ENCODE results near the gene APBA1. TPM values are rescaled to one million over a fixed set of nuclear protein-coding genes. Genes with fewer than 3 reads are reported as not detected.

Gene APBA1
- total RNA-seq, 1 donor = 11.2 TPM

DNA sequence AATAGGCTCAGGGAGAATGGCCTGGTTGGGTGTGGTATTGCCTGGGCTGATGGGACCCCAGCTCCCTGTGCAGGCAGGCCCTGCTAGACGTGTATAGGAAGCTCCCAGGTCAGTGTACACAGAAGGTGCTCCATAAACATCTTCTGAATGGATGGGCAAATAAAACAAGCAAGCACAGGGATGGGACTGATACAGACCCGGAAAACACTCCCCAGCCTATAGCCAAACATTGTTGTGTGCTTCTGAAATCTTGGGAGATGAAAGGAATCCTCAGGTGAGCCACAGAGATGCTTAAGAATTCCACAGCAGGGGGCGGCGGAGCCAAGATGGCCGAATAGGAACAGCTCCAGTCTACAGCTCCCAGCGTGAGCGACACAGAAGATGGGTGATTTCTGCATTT lies 195.4 kb downstream of the APBA1 start:
- TF ChIP-seq, protein P1, sequence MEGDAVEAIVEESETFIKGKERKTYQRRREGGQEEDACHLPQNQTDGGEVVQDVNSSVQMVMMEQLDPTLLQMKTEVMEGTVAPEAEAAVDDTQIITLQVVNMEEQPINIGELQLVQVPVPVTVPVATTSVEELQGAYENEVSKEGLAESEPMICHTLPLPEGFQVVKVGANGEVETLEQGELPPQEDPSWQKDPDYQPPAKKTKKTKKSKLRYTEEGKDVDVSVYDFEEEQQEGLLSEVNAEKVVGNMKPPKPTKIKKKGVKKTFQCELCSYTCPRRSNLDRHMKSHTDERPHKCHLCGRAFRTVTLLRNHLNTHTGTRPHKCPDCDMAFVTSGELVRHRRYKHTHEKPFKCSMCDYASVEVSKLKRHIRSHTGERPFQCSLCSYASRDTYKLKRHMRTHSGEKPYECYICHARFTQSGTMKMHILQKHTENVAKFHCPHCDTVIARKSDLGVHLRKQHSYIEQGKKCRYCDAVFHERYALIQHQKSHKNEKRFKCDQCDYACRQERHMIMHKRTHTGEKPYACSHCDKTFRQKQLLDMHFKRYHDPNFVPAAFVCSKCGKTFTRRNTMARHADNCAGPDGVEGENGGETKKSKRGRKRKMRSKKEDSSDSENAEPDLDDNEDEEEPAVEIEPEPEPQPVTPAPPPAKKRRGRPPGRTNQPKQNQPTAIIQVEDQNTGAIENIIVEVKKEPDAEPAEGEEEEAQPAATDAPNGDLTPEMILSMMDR (IDR thresholded peaks at IDR 0.05; ENCODE audit: insufficient read depth, low read depth, low read length) = no peak
- no peak for DNase-seq (ENCODE audit: low read depth)
- H3K4me3 ChIP-seq (ENCODE audit: low read depth, low read length) = no peak overlapping the region

DNA sequence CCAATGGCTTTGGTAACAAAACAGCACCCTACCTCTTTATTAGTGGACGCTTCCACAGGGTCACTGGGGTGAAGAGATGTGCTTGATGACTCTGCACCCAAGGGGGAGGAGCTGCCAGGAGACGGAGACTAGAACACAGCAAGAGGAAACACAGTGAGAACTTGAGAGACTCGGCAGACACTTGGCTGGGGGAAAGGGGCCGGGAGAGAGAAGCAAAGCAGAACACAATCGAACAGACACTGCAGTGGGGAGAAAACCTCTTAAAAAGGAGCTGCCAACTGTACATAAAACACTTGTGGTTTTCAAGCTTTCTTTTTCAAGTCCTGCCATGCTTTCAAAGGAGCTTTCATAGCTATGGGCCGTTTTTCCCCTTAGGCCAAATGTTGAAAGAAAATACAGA lies 196.2 kb downstream of the APBA1 start:
- no peak overlapping the region for H3K4me3 ChIP-seq (ENCODE audit: low read depth, low read length)
- TF ChIP-seq, protein P1 (IDR thresholded peaks at IDR 0.05; ENCODE audit: insufficient read depth, low read depth, low read length) = no peak
- no peak for DNase-seq (ENCODE audit: low read depth)

DNA sequence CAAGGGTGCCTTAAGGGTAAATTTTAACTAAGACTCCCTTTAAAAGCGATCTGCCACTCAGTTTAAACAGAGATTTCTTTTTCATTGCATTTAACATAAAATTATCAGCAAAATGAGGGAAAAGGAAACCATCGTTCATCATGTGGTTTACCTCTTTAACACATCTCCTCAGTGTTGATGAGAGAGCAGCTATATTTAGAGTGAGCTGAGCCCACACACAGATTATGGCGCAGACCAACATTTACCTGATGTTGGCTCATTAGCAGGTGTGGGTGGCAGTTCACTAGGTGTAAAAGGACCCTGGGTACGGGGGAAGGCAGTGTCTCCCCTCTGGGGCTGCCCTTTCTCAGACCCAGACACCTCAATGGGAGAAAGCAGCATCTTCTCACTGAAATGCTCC lies 197.3 kb downstream of the APBA1 start:
- no peak overlapping the region for H3K4me3 ChIP-seq (ENCODE audit: low read depth, low read length)
- TF ChIP-seq, protein P1 (IDR thresholded peaks at IDR 0.05; ENCODE audit: insufficient read depth, low read depth, low read length) = no peak

DNA sequence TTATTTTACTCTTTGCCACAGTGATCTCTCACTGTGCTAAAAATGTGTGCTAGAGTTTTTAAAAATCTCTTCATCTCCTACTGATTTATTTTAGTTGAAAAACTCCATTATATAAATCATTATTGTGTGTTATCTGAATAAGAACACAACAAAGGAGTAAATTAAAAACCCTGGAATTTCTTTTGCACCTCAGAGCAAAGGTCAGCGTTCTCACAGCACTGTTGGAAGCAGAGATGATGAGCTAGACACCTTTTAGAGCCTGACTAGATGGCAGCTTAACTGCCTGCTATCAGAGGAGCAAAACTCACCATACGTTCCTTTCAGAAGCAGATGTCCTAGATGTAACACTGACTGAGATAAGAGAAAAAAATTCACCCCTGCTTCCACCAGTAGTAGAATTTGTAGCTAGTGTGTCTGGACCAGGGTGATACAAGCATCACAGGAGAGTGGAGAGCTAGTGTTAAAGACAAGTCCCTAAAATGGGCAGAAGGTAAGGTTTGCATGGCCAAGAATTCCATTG lies 200.0 kb downstream of the APBA1 start:
- no peak for DNase-seq (ENCODE audit: low read depth)
- H3K4me3 ChIP-seq (ENCODE audit: low read depth, low read length) = no peak overlapping the region
- TF ChIP-seq, protein P1 (IDR thresholded peaks at IDR 0.05; ENCODE audit: insufficient read depth, low read depth, low read length) = no peak

More for the DNA sequence above, 197.3 kb downstream of the APBA1 start:
- no peak for DNase-seq (ENCODE audit: low read depth)

DNA sequence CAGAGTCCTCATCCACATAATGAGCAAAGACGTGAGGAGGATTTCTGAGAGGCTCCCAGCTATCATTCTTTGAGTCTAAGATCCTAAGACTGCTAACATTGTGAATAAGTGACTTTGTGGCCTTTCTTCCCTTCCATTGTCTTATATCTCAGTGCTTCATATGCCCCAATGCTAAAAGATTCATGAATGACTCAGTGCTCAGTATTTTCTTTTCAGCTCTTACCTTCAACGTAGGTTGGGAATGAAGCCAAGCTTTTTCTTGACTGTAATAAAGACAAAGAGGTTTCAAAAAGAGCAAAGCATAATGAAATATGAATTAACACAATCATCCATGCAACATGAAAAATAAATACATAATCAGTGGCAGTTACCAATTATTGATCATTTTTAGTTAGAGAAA lies 200.7 kb downstream of the APBA1 start:
- no peak for DNase-seq (ENCODE audit: low read depth)
- TF ChIP-seq, protein P1 (IDR thresholded peaks at IDR 0.05; ENCODE audit: insufficient read depth, low read depth, low read length) = no peak
- no peak overlapping the region for H3K4me3 ChIP-seq (ENCODE audit: low read depth, low read length)

DNA sequence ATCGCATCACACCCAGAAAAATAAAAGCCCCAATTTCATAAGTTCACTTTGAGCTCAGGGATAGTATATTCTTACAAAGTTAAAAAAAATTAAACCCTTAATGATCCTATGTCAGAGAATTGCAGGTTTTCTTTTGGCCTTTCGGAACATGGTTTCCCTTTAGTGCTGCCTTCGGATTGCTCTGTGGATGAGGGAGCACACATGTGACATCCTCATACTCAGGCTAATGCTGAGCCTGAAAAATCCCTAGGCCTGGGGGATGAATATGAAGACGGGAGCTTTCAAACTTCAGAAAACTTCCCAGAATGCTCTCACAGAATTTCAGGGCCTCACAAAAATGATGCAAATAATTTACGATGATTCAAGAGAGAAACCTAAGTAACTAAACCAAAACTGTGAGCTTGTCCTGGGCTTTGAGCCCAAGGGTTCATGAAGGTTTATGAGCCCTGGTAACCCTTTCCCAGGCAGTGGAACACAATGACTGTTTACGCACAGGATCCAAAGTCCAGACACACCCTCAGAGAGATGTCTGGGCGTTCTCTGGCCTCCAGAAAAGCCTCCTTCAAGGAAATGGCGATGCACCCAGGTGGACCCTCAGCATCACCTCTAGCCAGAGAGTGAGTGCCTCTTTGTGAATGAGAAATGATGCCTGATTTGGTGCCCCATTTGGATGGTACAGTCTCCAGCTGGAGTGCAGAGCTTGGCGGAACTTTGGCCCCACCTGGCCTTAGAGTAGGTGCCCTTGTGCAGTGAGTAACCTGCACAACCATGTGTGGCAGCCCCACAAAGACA lies 201.8 kb downstream of the APBA1 start:
- TF ChIP-seq, protein P1 (IDR thresholded peaks at IDR 0.05; ENCODE audit: insufficient read depth, low read depth, low read length) = no peak
- peak; percentile 59 for DNase-seq (ENCODE audit: low read depth)
- no peak overlapping the region for H3K4me3 ChIP-seq (ENCODE audit: low read depth, low read length)
